LNCaP clone FGC (cell line): Measurements from ENCODE around the gene DUSP28.

ENCODE experiments used
- DNase-seq: peaks from one replicate; pipeline ENCODE4 v3.0.0-alpha.2; 2011; ENCODE audit warnings: low read depth
- H3K4me3 ChIP-seq: 2 replicates; pipeline ENCODE4 v1.5.1; 2011; ENCODE audit warnings: mild to moderate bottlenecking, low read depth, low read length, control low read depth
- CTCF ChIP-seq: IDR thresholded peaks from 2 replicates; pipeline ENCODE4 v1.5.1; 2012; ENCODE audit warnings: mild to moderate bottlenecking; ENCODE audit not compliant: control insufficient read depth, insufficient read depth; ENCODE audit errors: extremely low read depth

The DUSP28 gene

GRCh38 chr2:240597054-240597418, 36.9 kb downstream of the DUSP28 start:
- no peak for TF ChIP-seq CTCF
- no peak overlapping the region for H3K4me3 ChIP-seq
- DNase-seq, result no peak

- TF ChIP-seq CTCF, result no peak
- H3K4me3 ChIP-seq, result no peak overlapping the region
- DNase-seq, result no peak
These were observed 37.4 kb downstream of the DUSP28 start for GRCh38 chr2:240597419-240598181.

- no peak for TF ChIP-seq CTCF
- DNase-seq, result no peak
- no peak overlapping the region for H3K4me3 ChIP-seq
These were observed 38.3 kb downstream of the DUSP28 start for GRCh38 chr2:240598311-240598911.

GRCh38 chr2:240599141-240599583, 39.0 kb downstream of the DUSP28 start:
- no peak for TF ChIP-seq CTCF
- DNase-seq, result no peak
- no peak overlapping the region for H3K4me3 ChIP-seq

GRCh38 chr2:240600451-240600961, 40.3 kb downstream of the DUSP28 start:
- TF ChIP-seq CTCF, result no peak
- H3K4me3 ChIP-seq, result no peak overlapping the region
- DNase-seq, result no peak

GRCh38 chr2:240601061-240601830, 41.1 kb downstream of the DUSP28 start:
- no peak for DNase-seq
- no peak overlapping the region for H3K4me3 ChIP-seq
- TF ChIP-seq CTCF, result no peak
